Breast epithelium (tissue), 4 donors: ENCODE measurements around the gene CPNE2. TPM values are rescaled to one million over a fixed set of nuclear protein-coding genes. Genes with fewer than 3 reads are reported as not detected.

ENCODE experiments used
- DNase-seq, 2 donors: peaks; one replicate each; pipeline ENCODE4 v3.0.0-alpha.2; 2019; ENCODE audit warnings: low spot score in 2 of 2
- H3K27ac ChIP-seq, 2 donors: fragments of 200-600 bp; sonication (generic) in 1 of 2; one replicate each; pipeline ENCODE4 v1.5.1; 2016 to 2019; ENCODE audit warnings: mild to moderate bottlenecking in 1 of 2
- H3K27me3 ChIP-seq, 2 donors: fragments of 200-600 bp; sonication (generic) in 1 of 2; one replicate each; pipeline versions ENCODE4 v1.5.1 to v1.6.0; 2017 to 2019; ENCODE audit warnings: control low read depth in 1 of 2, mild to moderate bottlenecking in 1 of 2
- H3K36me3 ChIP-seq: fragments of 200-600 bp; one replicate; pipeline ENCODE4 v1.5.1; 2019
- H3K4me1 ChIP-seq, 2 donors: fragments of 200-600 bp; sonication (generic); one replicate each; pipeline ENCODE4 v1.5.1; 2016 to 2019; ENCODE audit warnings: control low read depth in 1 of 2
- H3K4me3 ChIP-seq, 3 donors: fragments of 200-600 bp; sonication (generic); 1 replicate in 2 of 3; 2 replicates in 1 of 3; pipeline ENCODE4 v1.5.1; 2016 to 2019; ENCODE audit warnings: mild to moderate bottlenecking in 3 of 3, moderate library complexity in 2 of 3
- H3K9me3 ChIP-seq, 2 donors: fragments of 200-600 bp; sonication (generic) in 1 of 2; one replicate each; pipeline ENCODE4 v1.5.1; 2016 to 2019; ENCODE audit warnings: control low read depth in 1 of 2
- POLR2A ChIP-seq: fragments of 450-650 bp; IDR thresholded peaks from one replicate; pipeline ENCODE4 v1.6.1; 2016; ENCODE audit warnings: antibody characterized with exemption, mild to moderate bottlenecking, moderate library complexity
- POLR2AphosphoS5 ChIP-seq, 3 donors: sonication (generic); formaldehyde crosslinking; IDR thresholded peaks; one replicate each; pipeline ENCODE4 v1.6.1; 2017; ENCODE audit warnings: antibody characterized with exemption in 3 of 3
- intact Hi-C: fragments of 100-400 bp; cut with DNase I; formaldehyde crosslinking; loops from one replicate; pipeline ENCODE4 v1.15.1; 2023; ENCODE audit warnings: low total_unique reads
- total RNA-seq, 3 donors: library from RNA; depleted of rRNA; stranded (reverse); fragments of >200 nt; gene quantifications; one replicate each; pipeline ENCODE4 v1.1.0, GENCODE V29; 2016
- TF ChIP-seq, protein P1 (sequence below), 3 donors: fragments of 450-650 bp; IDR thresholded peaks; one replicate each; pipeline ENCODE4 v1.5.1; 2016 to 2017; ENCODE audit warnings: antibody characterized with exemption in 3 of 3, mild to moderate bottlenecking in 3 of 3, moderate library complexity in 3 of 3

CPNE2 gene
- total RNA-seq, 3 donors from 2014 or later: 13.9 to 56.5 (median 26.5) TPM

DNA sequence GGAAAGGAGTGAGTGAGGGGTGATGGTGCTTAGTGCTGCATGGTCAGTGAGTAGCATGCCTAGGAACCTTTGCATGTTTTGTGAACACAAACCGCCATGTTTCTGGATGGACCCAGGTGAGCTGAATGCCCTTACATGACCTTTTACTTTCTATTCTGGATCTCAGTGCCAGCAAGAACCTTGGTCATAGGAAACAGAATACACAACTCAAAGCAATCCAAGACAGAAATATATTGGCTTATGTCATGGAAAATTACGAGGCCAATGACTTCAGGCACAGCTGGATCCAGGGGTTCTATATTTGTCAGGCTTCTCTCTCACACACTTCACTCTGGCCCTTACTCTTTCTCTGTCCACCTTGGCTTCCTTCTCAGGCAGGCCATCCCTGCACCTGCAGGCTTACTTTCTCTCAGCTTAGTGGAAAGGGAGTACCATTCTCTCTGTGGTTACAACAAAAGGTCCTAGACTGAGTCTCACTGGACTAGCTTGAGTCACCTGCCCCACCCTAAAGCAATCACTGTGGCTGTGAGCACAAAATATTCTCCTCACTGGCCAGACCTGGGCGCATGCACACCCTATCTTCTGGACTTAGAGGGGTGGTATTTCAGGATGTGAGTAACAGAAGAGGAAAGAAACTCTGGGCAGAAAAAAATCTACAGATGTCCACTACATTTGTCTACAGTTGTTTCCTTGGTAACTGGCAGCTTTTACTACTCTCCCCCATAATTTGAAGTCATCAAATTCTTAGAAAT, 20.4 kb upstream of the CPNE2 start:
- Histone ChIP-seq H3K36me3 (no peaks in the 10 kb centered on the region), H3K4me1 (no peaks in the 10 kb centered on the region), H3K27ac (no peak overlapping the region), H3K27me3 (no peaks in the 10 kb centered on the region), H3K4me3 (no peak overlapping the region), H3K9me3 (no peaks in the 10 kb centered on the region)
- intact Hi-C loops: loop anchor here (5.0 kb wide), 1 partner anchor 195 kb away; no protein-coding TSS in a partner anchor
- no peak for DNase-seq
- TF ChIP-seq POLR2AphosphoS5 (IDR thresholded peaks at IDR 0.05): no peak
- TF ChIP-seq, protein P1, sequence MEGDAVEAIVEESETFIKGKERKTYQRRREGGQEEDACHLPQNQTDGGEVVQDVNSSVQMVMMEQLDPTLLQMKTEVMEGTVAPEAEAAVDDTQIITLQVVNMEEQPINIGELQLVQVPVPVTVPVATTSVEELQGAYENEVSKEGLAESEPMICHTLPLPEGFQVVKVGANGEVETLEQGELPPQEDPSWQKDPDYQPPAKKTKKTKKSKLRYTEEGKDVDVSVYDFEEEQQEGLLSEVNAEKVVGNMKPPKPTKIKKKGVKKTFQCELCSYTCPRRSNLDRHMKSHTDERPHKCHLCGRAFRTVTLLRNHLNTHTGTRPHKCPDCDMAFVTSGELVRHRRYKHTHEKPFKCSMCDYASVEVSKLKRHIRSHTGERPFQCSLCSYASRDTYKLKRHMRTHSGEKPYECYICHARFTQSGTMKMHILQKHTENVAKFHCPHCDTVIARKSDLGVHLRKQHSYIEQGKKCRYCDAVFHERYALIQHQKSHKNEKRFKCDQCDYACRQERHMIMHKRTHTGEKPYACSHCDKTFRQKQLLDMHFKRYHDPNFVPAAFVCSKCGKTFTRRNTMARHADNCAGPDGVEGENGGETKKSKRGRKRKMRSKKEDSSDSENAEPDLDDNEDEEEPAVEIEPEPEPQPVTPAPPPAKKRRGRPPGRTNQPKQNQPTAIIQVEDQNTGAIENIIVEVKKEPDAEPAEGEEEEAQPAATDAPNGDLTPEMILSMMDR (IDR thresholded peaks at IDR 0.05): no peak
- TF ChIP-seq POLR2A: no peak

DNA sequence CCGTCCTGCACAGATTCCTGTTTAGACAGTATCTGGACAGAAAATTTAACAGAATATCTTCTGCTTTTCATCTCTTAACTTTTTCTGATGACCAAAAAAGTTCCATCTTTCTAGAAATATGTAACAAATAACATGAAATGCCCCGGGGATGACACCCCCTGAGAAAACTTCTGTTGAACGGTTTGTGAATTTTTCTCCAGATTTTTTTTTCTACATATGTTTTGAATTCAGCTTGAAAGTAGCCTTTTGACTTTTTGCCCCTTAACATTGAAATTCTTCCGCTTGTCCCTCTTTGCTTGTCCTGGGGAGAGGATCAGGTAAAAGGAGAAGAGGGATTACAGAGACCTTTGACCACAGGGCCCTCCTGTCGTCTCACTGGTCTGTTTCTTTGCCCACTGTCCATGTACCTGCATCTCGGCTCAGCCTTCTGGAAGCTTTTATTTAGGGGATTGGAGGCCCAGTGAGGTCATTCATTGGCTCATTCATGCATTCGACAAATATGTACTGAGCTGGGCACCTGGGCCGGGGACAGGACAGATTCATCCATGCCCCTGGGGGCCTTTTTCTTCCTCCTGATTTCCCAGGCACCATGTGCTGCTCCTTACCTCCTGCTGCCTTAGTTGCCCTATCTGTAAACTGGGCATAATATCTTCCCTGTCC, 19.6 kb upstream of the CPNE2 start:
- no peaks in the 10 kb centered on the region for H3K27me3 ChIP-seq
- DNase-seq: no peak
- H3K4me3 ChIP-seq: no peak overlapping the region
- H3K9me3 ChIP-seq: no peaks in the 10 kb centered on the region
- no peaks in the 10 kb centered on the region for H3K4me1 ChIP-seq
- TF ChIP-seq POLR2A: no peak
- no peak for TF ChIP-seq POLR2AphosphoS5 (IDR thresholded peaks at IDR 0.05)
- no peak overlapping the region for H3K27ac ChIP-seq
- intact Hi-C loops: loop anchor here (5.0 kb wide), 1 partner anchor 195 kb away; no protein-coding TSS in a partner anchor
- no peaks in the 10 kb centered on the region for H3K36me3 ChIP-seq

DNA sequence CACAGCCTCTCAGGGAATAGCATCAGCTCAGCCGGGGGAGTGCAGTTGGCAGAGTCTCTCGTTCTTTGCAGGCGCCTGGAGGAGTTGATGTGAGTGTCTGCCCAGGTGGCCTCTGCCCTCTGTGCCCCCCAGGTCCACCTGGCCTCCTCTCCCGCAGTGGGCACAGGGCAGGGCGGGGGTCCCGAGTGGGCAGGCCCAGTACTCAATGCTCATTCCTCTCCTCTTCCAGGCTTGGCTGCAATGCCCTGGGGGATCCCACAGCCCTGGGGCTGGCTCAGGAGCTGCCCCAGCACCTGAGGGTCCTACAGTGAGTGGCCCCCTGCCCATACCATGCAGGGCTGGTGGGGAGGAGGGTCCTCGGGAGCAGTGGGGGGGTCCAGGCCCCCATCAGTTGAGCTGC, 14.7 kb upstream of the CPNE2 start:
- intact Hi-C loops: no loop called here
- Histone ChIP-seq H3K36me3 (no peaks in the 10 kb centered on the region), H3K4me3 (no peak overlapping the region), H3K27ac (no peak overlapping the region), H3K4me1 (no peaks in the 10 kb centered on the region), H3K9me3 (no peaks in the 10 kb centered on the region), H3K27me3 (no peaks in the 10 kb centered on the region)
- no peak for DNase-seq
- TF ChIP-seq, protein P1 (IDR thresholded peaks at IDR 0.05): no peak
- no peak for TF ChIP-seq POLR2A
- no peak for TF ChIP-seq POLR2AphosphoS5 (IDR thresholded peaks at IDR 0.05)

DNA sequence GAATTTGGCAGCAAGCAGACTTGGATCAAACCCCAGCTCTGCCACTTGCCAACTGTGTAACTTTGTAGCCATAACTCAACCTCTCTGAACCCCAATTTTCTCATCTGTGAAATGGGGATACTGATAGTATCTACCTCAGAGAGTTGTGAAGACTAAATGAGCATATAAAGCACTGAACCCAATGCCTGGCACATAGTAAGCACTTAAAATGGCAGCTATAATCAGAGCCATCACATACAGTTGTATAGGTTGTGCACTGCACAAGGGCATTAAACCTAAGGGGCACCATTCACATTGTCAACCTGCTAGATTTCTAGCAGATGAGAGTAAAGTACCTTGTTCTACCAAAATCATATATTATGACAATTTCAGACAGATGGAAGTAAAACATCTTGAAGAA, 10.6 kb upstream of the CPNE2 start:
- H3K36me3 ChIP-seq: no peaks in the 10 kb centered on the region
- H3K27me3 ChIP-seq: no peaks in the 10 kb centered on the region
- intact Hi-C loops: no loop called here

DNA sequence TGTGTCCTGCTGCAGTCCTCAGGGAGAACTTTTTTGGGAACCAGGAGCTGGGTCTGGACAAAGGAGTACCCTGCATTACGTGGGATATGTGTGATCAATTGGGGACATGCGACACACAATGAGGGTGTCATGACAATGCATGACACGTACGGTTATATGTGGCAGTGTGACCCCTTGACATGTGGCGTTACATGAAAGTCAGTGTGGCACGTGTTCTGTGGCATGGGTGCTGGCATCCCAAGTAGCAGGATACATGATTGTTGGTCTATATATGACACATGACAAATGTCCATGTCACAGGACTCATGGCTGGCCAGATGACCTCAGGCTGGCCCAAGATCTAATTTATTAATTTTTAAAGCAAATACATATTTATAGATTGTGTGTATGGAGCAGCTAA, 9.7 kb upstream of the CPNE2 start:
- no peak for DNase-seq
- no peak overlapping the region for H3K4me3 ChIP-seq
- no peaks in the 10 kb centered on the region for H3K9me3 ChIP-seq
- no peaks in the 10 kb centered on the region for H3K4me1 ChIP-seq
- intact Hi-C loops: no loop called here
- H3K27me3 ChIP-seq: no peaks in the 10 kb centered on the region
- H3K36me3 ChIP-seq: no peaks in the 10 kb centered on the region
- TF ChIP-seq POLR2AphosphoS5 (IDR thresholded peaks at IDR 0.05) (no peak), POLR2A (no peak)
- TF ChIP-seq, protein P1 (IDR thresholded peaks at IDR 0.05): no peak
- no peak overlapping the region for H3K27ac ChIP-seq

More for the DNA sequence above, 10.6 kb upstream of the CPNE2 start:
- no peak for DNase-seq
- Histone ChIP-seq H3K4me3 (no peak overlapping the region), H3K27ac (no peak overlapping the region), H3K4me1 (no peaks in the 10 kb centered on the region), H3K9me3 (no peaks in the 10 kb centered on the region)
- TF ChIP-seq POLR2AphosphoS5 (IDR thresholded peaks at IDR 0.05) (no peak), POLR2A (no peak)
- TF ChIP-seq, protein P1 (IDR thresholded peaks at IDR 0.05): no peak
